WERI-Rb-1 (cell line): Measurements from ENCODE around the gene ACIN1.

ENCODE experiments used
- DNase-seq: peaks from one replicate; pipeline ENCODE4 v3.0.0-alpha.2; 2020
- H3K27ac ChIP-seq: fragments of 250-450 bp; sonication (Bioruptor Pico); 2 replicates; pipeline ENCODE4 v1.5.1; 2020; ENCODE audit warnings: mild to moderate bottlenecking, moderate library complexity
- H3K27me3 ChIP-seq: fragments of 250-450 bp; sonication (Bioruptor Pico); 2 replicates; pipeline ENCODE4 v1.5.1; 2021; ENCODE audit warnings: mild to moderate bottlenecking, low read depth, moderate library complexity; ENCODE audit not compliant: insufficient read depth, severe bottlenecking
- H3K36me3 ChIP-seq: fragments of 250-450 bp; sonication (Bioruptor Pico); 2 replicates; pipeline ENCODE4 v1.5.1; 2020; ENCODE audit warnings: mild to moderate bottlenecking, moderate library complexity
- H3K4me3 ChIP-seq: 2 replicates; pipeline ENCODE4 v1.5.1; 2011; ENCODE audit warnings: low read depth, mild to moderate bottlenecking, control low read depth, low read length
- H3K9me3 ChIP-seq: fragments of 250-450 bp; sonication (Bioruptor Pico); 2 replicates; pipeline ENCODE4 v1.5.1; 2021; ENCODE audit warnings: mild to moderate bottlenecking, moderate library complexity; ENCODE audit not compliant: severe bottlenecking
- TF ChIP-seq, protein P1 (sequence below): IDR thresholded peaks from 2 replicates; pipeline ENCODE4 v1.5.1; 2011; ENCODE audit warnings: low read depth, mild to moderate bottlenecking, control low read depth, inconsistent platforms, low read length

ACIN1 gene

DNA sequence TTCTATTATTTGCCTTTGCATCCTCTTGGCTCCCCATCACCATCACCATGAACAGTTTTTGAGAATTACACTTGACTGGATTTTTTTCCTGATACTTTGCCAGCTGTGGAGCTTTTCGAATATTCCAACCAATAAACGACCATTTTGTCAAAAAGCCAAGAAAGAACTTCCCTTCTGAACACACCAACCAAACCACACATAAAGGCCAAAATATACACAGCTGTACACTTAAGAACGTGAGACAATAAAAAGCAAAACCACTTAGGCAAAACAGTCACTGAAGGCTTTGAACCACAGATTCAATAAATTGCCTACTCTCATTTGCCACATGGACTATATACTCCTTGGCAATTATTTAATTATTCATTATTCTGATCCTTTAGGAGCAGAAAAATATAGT lies 86.1 kb downstream of the ACIN1 start:
- Histone ChIP-seq H3K4me3 (no peak overlapping the region), H3K36me3 (no peaks in the 10 kb centered on the region), H3K27me3 (no peaks in the 10 kb centered on the region), H3K9me3 (no peaks in the 10 kb centered on the region), H3K27ac (peak overlapping the region; percentile 89)
- TF ChIP-seq, protein P1, sequence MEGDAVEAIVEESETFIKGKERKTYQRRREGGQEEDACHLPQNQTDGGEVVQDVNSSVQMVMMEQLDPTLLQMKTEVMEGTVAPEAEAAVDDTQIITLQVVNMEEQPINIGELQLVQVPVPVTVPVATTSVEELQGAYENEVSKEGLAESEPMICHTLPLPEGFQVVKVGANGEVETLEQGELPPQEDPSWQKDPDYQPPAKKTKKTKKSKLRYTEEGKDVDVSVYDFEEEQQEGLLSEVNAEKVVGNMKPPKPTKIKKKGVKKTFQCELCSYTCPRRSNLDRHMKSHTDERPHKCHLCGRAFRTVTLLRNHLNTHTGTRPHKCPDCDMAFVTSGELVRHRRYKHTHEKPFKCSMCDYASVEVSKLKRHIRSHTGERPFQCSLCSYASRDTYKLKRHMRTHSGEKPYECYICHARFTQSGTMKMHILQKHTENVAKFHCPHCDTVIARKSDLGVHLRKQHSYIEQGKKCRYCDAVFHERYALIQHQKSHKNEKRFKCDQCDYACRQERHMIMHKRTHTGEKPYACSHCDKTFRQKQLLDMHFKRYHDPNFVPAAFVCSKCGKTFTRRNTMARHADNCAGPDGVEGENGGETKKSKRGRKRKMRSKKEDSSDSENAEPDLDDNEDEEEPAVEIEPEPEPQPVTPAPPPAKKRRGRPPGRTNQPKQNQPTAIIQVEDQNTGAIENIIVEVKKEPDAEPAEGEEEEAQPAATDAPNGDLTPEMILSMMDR, result no peak
- no peak for DNase-seq
